BJ (cell line): Measurements from ENCODE around the gene ECEL1. TPM values are rescaled to one million over a fixed set of nuclear protein-coding genes. Genes with fewer than 3 reads are reported as not detected.

Source experiments
- CTCF ChIA-PET: fragments of 350-600 bp; formaldehyde crosslinking; extraction: SDS; loops from one replicate; lab custom pipeline; 2021; ENCODE audit warnings: antibody characterized with exemption, inconsistent platforms; lab: Yijun Ruan, JAX
- POLR2A ChIA-PET: fragments of 300-600 bp; sonication (Branson Sonifier 250); formaldehyde crosslinking; extraction: SDS; loops from one replicate; lab custom pipeline; 2021; ENCODE audit warnings: antibody characterized with exemption; lab: Charles Lee
- DNase-seq: peaks from one replicate; pipeline ENCODE4 v3.0.0-alpha.2; 2011; ENCODE audit warnings: low read depth
- H3K27me3 ChIP-seq: 2 replicates; pipeline ENCODE4 v1.6.0; 2011; ENCODE audit warnings: low read length; ENCODE audit not compliant: control insufficient read depth, insufficient read depth
- H3K36me3 ChIP-seq: 2 replicates; pipeline ENCODE4 v1.5.1; 2011; ENCODE audit warnings: low read length; ENCODE audit not compliant: control insufficient read depth, insufficient read depth
- H3K4me3 ChIP-seq: 2 replicates; pipeline ENCODE4 v1.5.1; 2011; ENCODE audit warnings: low read depth, mild to moderate bottlenecking, control low read depth, low read length
- polyA plus RNA-seq: library from polyadenylated mRNA; depleted of rRNA; stranded (reverse); fragments of >200 nt; gene quantifications from 2 replicates; pipeline ENCODE4 v1.2.3, GENCODE V29; 2011
- TF ChIP-seq, protein P1 (sequence below): IDR thresholded peaks from 2 replicates; pipeline ENCODE4 v1.5.1; 2011; ENCODE audit warnings: low read depth, mild to moderate bottlenecking, control low read depth, inconsistent platforms, low read length, moderate library complexity; ENCODE audit not compliant: insufficient read depth

ECEL1 gene
- polyA plus RNA-seq, 1 experiment, result not detected

- POLR2A ChIA-PET, result no interaction called here
These were observed 31.2 kb upstream of the ECEL1 start for GRCh38 chr2:232518844-232519243.

GRCh38 chr2:232516551-232516950 lies 28.9 kb upstream of the ECEL1 start:
- TF ChIP-seq, protein P1, sequence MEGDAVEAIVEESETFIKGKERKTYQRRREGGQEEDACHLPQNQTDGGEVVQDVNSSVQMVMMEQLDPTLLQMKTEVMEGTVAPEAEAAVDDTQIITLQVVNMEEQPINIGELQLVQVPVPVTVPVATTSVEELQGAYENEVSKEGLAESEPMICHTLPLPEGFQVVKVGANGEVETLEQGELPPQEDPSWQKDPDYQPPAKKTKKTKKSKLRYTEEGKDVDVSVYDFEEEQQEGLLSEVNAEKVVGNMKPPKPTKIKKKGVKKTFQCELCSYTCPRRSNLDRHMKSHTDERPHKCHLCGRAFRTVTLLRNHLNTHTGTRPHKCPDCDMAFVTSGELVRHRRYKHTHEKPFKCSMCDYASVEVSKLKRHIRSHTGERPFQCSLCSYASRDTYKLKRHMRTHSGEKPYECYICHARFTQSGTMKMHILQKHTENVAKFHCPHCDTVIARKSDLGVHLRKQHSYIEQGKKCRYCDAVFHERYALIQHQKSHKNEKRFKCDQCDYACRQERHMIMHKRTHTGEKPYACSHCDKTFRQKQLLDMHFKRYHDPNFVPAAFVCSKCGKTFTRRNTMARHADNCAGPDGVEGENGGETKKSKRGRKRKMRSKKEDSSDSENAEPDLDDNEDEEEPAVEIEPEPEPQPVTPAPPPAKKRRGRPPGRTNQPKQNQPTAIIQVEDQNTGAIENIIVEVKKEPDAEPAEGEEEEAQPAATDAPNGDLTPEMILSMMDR, result no peak
- Histone ChIP-seq H3K27me3 (peaks cover 15% of the 10 kb centered on the region), H3K36me3 (no peaks in the 10 kb centered on the region), H3K4me3 (no peak overlapping the region)
- ChIA-PET CTCF (no interaction called here), POLR2A (no interaction called here)
- DNase-seq, result no peak

More at GRCh38 chr2:232518844-232519243, 31.2 kb upstream of the ECEL1 start:
- no peak for DNase-seq
- Histone ChIP-seq H3K36me3 (no peaks in the 10 kb centered on the region), H3K27me3 (peaks cover 27% of the 10 kb centered on the region), H3K4me3 (no peak overlapping the region)
- CTCF ChIA-PET, result interaction anchor here (1.3 to 1.5 kb wide), 2 partner anchors 71 to 74 kb away, joined by 3 to 4 read pairs; no protein-coding TSS in a partner anchor
- TF ChIP-seq, protein P1, result no peak

GRCh38 chr2:232515639-232516038 lies 28.0 kb upstream of the ECEL1 start:
- POLR2A ChIA-PET, result no interaction called here
- TF ChIP-seq, protein P1, result no peak
- H3K4me3 ChIP-seq, result no peak overlapping the region
- no peaks in the 10 kb centered on the region for H3K36me3 ChIP-seq
- CTCF ChIA-PET, result interaction anchor here (1.5 kb wide), 2 partner anchors 14 to 69 kb away, joined by 3 to 4 read pairs; no protein-coding TSS in a partner anchor
- peaks cover 6% of the 10 kb centered on the region; the same call in 1 of the 2 replicates for H3K27me3 ChIP-seq
- DNase-seq, result no peak

DNA sequence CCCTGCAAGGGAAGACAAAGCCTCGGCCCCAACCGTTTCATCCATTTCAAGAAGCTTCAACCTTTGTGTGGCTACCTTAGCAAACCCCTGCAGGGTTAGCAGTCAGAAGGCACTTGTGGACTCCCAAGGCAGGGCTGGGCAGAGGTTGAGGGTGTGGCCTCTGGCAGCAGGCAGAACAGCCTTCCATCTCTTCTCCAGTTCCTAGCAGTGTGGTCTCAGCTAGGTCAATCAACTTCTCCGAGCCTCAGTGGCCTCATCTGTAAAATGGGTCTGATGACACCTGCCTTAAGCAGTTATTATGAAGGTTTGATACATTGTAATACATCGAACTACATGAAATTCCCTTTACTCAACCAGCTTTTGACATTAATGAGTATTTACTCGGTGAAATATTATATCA lies 25.7 kb upstream of the ECEL1 start:
- POLR2A ChIA-PET, result no interaction called here
- CTCF ChIA-PET, result no interaction called here
- H3K4me3 ChIP-seq, result no peak overlapping the region
- DNase-seq, result no peak
- TF ChIP-seq, protein P1, result no peak
- no peaks in the 10 kb centered on the region for H3K36me3 ChIP-seq
- H3K27me3 ChIP-seq, result 0 out of 2 replicates have a peak, but pooled peaks cover 1% of the 10 kb centered on the region

DNA sequence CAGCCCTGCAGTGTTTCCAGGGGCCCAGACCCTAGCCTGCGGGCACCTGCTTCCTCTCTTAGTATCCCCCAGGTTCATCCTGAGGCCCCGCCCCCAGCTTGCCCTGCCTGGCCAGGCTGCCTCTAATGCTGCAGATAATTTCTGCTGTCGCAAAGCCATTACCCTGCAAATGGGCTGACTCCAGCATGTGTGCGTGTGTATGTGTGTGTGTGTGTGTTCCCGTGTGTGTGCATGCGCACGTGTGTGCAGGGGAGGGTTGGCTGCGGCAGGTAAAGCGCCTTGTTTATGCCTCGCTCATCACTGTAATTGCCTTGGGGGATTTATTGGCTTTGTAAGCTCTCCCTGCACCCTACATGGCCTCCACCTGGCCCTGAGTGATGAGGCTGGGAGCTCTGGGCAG lies 25.0 kb upstream of the ECEL1 start:
- H3K36me3 ChIP-seq, result no peaks in the 10 kb centered on the region
- H3K27me3 ChIP-seq, result peaks cover 3% of the 10 kb centered on the region
- ChIA-PET POLR2A (no interaction called here), CTCF (interaction anchor here (1.4 kb wide), 1 partner anchor 9 kb away, joined by 5 read pairs; no protein-coding TSS in a partner anchor)
- TF ChIP-seq, protein P1, result no peak
- DNase-seq, result no peak
- H3K4me3 ChIP-seq, result no peak overlapping the region
